Lower leg skin (tissue), 4 donors: ENCODE measurements around the gene LRRC49. TPM values are rescaled to one million over a fixed set of nuclear protein-coding genes. Genes with fewer than 3 reads are reported as not detected.

Source experiments
- DNase-seq, 2 donors: peaks; one replicate each; pipeline ENCODE4 v3.0.0-alpha.2; 2019; ENCODE audit warnings: low spot score in 2 of 2
- H3K4me3 ChIP-seq: fragments of 200-600 bp; sonication (generic); 2 replicates; pipeline ENCODE4 v1.5.1; 2017; ENCODE audit warnings: mild to moderate bottlenecking, low read depth; ENCODE audit not compliant: poor library complexity, severe bottlenecking
- POLR2A ChIP-seq, 2 donors: fragments of 450-650 bp; IDR thresholded peaks; one replicate each; pipeline ENCODE4 v1.6.1; 2016 to 2017; ENCODE audit warnings: antibody characterized with exemption in 2 of 2, mild to moderate bottlenecking in 1 of 2, moderate library complexity in 1 of 2
- WGBS, 2 donors: methylation state at CpG; one replicate each; pipeline ENCODE4 v1.1.5; 2018; 5-methylcytosine and 5-hydroxymethylcytosine counted together
- intact Hi-C: fragments of 100-400 bp; cut with DNase I; formaldehyde crosslinking; loops from one replicate; pipeline ENCODE4 v1.15.0; 2023; ENCODE audit warnings: low total_unique reads
- total RNA-seq, 4 donors: library from RNA; depleted of rRNA; stranded (reverse); fragments of >200 nt; gene quantifications; one replicate each; pipeline ENCODE4 v1.1.0, GENCODE V29; 2016
- TF ChIP-seq, protein P1 (sequence below), 3 donors: fragments of 450-650 bp; IDR thresholded peaks; one replicate each; pipeline ENCODE4 v1.5.1; 2016; ENCODE audit warnings: antibody characterized with exemption in 3 of 3, mild to moderate bottlenecking in 3 of 3, moderate library complexity in 2 of 3

The LRRC49 gene
- total RNA-seq, 4 donors from 2014 or later, result 1.9 to 6.1 (median 5.3) TPM

DNA sequence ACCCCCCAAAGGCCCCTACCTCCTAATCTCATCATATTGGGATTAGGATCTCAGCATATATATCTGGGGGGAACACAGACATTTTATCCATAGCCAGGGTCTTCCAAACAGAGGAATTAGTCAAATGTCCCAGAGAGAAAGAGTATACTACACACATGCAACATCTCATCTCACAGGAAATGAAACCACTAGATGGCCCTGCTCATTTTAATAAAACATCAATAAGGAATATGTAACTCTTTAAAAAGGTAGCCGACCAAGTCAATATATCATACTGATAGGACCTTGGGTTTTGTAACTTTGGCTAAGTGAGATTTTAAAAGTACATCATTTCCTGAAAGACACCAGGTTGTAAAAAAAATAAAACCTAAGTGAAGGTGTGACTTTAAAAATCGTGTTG lies 177.1 kb downstream of the LRRC49 start:
- intact Hi-C loops, result no loop called here
- DNase-seq, result no peak
- TF ChIP-seq, protein P1, sequence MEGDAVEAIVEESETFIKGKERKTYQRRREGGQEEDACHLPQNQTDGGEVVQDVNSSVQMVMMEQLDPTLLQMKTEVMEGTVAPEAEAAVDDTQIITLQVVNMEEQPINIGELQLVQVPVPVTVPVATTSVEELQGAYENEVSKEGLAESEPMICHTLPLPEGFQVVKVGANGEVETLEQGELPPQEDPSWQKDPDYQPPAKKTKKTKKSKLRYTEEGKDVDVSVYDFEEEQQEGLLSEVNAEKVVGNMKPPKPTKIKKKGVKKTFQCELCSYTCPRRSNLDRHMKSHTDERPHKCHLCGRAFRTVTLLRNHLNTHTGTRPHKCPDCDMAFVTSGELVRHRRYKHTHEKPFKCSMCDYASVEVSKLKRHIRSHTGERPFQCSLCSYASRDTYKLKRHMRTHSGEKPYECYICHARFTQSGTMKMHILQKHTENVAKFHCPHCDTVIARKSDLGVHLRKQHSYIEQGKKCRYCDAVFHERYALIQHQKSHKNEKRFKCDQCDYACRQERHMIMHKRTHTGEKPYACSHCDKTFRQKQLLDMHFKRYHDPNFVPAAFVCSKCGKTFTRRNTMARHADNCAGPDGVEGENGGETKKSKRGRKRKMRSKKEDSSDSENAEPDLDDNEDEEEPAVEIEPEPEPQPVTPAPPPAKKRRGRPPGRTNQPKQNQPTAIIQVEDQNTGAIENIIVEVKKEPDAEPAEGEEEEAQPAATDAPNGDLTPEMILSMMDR (IDR thresholded peaks at IDR 0.05), result no peak
- no peak for TF ChIP-seq POLR2A (IDR thresholded peaks at IDR 0.05)
- no peak overlapping the region for H3K4me3 ChIP-seq
- WGBS, 2 donors, result 32 to 55% methylated on average over 2 of the region's 2 CpGs

DNA sequence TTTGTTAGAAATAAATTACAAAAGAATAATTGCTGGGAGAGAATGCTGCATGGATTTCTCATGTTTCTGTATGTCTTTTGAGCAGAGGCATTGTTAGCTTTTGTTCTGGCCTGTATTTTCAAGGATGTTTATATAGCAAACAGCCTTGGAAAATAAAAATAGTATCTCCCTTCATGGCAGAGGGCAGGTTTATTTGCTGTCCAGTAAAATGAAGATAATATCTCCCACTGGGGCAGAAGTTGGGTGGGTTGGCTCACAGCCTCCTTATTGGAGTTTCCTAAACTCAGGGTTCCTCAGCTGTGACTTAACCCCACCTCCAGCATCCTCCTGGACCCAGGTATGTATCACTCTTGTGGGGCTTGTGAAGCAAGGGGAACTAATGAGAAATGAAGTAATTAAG lies 178.9 kb downstream of the LRRC49 start:
- intact Hi-C loops, result no loop called here
- H3K4me3 ChIP-seq, result no peak overlapping the region
- TF ChIP-seq, protein P1 (IDR thresholded peaks at IDR 0.05), result no peak
- TF ChIP-seq POLR2A (IDR thresholded peaks at IDR 0.05), result no peak
- DNase-seq, result no peak

DNA sequence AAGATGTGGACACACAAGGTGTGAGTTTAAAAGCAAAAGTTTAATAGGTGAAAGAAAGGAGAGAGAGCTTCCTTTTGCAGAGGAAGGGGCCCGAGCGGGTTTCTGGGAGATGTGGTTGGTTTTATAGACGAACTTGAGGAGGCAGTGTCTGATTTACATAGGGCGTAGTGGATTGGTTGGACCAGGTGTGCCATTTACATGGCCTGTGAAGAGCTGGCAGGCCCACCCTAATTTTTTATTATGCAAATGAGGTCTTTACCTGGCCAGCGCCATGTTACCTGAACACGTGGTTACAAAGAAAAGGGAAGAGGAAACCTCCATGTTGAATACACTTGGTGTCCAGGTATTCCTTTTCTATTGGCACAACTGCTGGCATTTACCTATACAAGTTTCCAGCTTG lies 179.8 kb downstream of the LRRC49 start:
- intact Hi-C loops, result no loop called here
- 96% methylated on average over 6 of the region's 6 CpGs for WGBS, 2 donors
- TF ChIP-seq POLR2A (IDR thresholded peaks at IDR 0.05), result no peak
- TF ChIP-seq, protein P1 (IDR thresholded peaks at IDR 0.05), result no peak
- DNase-seq, result no peak
- no peak overlapping the region for H3K4me3 ChIP-seq

DNA sequence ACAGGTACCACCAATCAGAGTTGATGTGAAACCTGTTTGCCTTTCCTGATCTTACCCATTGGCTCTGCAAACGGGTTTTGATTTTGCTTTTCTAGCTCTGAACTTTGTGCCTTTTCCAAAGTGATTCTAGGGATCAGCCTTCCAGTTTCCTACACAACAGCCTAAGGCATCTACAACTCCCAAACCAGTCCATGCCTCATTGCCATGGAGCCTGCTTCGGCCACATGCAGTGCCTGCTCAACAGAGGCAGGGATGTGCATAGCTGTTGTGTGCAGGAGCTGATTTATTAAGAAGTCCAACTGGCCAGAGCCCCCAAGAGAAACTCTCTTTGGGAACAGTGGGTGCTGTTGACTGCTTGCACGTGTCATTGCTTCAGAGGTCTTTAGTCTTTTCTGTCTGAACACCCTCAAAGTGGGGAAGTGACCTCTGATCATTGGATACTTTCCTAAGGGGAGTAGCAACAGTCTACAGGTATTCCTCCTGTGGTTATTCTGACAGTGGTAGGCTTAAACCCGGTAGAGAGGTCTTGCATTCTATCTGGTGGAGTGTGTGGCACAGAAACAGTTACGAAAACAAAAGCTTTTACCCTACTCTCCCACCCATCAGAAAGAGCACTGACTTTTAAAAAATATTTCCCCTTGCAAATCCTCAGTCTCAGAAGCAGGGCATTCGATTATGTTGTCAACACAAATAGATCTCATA lies 186.0 kb downstream of the LRRC49 start:
- 50 to 55% methylated on average over 6 of the region's 6 CpGs for WGBS, 2 donors
- no peak overlapping the region for H3K4me3 ChIP-seq
- no peak for DNase-seq
- TF ChIP-seq, protein P1 (IDR thresholded peaks at IDR 0.05), result no peak
- no peak for TF ChIP-seq POLR2A (IDR thresholded peaks at IDR 0.05)
- intact Hi-C loops, result no loop called here

DNA sequence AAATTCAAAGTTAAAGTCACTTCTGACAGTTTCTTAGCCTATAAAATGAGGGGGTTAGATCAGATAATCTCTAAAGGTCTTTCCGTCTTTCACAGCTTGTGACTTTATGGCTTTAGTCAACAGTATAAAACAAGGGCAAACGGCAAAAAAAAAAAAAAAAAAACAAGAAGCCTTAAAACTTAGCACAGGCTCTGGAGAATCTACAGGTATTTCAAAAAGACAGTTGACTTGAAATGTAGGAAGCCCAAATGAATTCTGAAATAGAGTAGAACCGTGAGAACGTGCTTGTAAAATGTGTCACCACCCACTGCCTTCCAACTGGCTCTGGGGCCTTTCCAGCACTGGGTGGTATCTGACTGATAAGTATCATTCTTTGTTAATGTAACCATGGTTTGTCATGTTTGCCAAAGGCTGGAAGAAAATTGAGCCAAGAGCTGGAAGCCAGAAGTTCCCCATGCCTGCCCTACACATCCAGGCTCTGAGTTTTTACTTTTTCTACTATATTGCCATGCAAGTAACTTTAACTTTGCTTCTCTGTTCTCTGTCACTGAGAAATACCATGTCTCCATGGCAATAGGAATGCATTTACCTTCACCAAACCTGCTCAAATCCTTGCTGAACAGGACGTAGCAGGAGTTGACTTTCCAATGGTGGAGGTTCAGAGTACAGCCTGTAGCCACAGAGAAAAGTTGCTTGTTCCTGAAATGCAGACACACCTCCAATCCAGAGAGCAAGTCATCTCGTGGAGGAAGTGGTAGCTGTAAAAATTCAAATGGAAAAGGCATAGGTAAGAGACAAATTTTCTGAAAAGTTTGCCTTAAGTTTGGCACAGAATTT lies 186.8 kb downstream of the LRRC49 start:
- no peak for DNase-seq
- 14 to 30% methylated on average over 6 of the region's 6 CpGs for WGBS, 2 donors
- no peak for TF ChIP-seq POLR2A (IDR thresholded peaks at IDR 0.05)
- H3K4me3 ChIP-seq, result no peak overlapping the region
- intact Hi-C loops, result no loop called here

DNA sequence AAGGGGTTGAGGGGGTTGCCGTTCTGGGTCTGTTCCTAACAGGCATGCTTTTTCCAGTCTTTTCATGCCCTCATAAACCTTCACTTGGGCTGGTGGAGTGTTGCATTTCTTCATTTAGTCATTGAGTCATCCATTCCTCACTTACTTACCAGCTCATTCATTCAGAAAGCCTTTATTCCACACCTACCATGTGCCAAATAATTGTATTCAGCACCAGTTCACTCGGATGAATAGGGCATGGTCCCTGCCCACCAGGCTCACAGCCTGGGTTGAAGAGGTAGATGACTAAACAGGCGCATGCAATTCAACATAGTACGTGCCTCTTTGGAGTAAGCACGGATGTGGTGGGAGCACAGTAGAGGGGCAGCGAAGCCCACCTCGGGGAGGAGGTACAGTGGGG lies 187.5 kb downstream of the LRRC49 start:
- no peak overlapping the region for H3K4me3 ChIP-seq
- intact Hi-C loops, result no loop called here
- no peak for DNase-seq
- WGBS, 2 donors, result 61 to 71% methylated on average over 7 of the region's 7 CpGs
- TF ChIP-seq, protein P1 (IDR thresholded peaks at IDR 0.05), result no peak
- no peak for TF ChIP-seq POLR2A (IDR thresholded peaks at IDR 0.05)
